Liver (tissue), 9 donors: ENCODE measurements around the gene CALML6. TPM values are rescaled to one million over a fixed set of nuclear protein-coding genes. Genes with fewer than 3 reads are reported as not detected.

Experiments used
- DNase-seq: peaks from one replicate; pipeline ENCODE4 v3.0.0-alpha.2; 2017; ENCODE audit warnings: low spot score
- H3K27ac ChIP-seq, 2 donors: one replicate each; pipeline ENCODE4 v1.7.0; 2013; ENCODE audit warnings: inconsistent platforms in 2 of 2, low read length in 2 of 2, control low read depth in 1 of 2, low read depth in 1 of 2, mild to moderate bottlenecking in 1 of 2
- H3K27me3 ChIP-seq, 4 donors: one replicate each; pipeline versions ENCODE4 v1.6.1 to v1.7.0; 2013; ENCODE audit warnings: low read length in 3 of 4, inconsistent platforms in 1 of 4, mild to moderate bottlenecking in 1 of 4, moderate library complexity in 1 of 4; ENCODE audit not compliant: control insufficient read depth in 4 of 4, insufficient read depth in 4 of 4
- H3K36me3 ChIP-seq, 4 donors: one replicate each; pipeline versions ENCODE4 v1.6.1 to v1.7.0; 2013; ENCODE audit warnings: low read length in 3 of 4, mild to moderate bottlenecking in 3 of 4, low read depth in 1 of 4, moderate library complexity in 1 of 4; ENCODE audit not compliant: control insufficient read depth in 4 of 4, insufficient read depth in 3 of 4
- H3K4me1 ChIP-seq, 4 donors: one replicate each; pipeline versions ENCODE4 v1.6.1 to v1.7.0; 2013; ENCODE audit warnings: low read length in 3 of 4, mild to moderate bottlenecking in 3 of 4, moderate library complexity in 1 of 4; ENCODE audit not compliant: control insufficient read depth in 4 of 4, insufficient read depth in 4 of 4
- H3K4me3 ChIP-seq, 3 donors: one replicate each; pipeline versions ENCODE4 v1.6.1 to v1.7.0; 2013; ENCODE audit warnings: low read length in 3 of 3, control low read depth in 1 of 3, low read depth in 1 of 3, mild to moderate bottlenecking in 1 of 3
- H3K9ac ChIP-seq, 2 donors: one replicate each; pipeline ENCODE4 v1.7.0; 2013; ENCODE audit warnings: low read length in 2 of 2, mild to moderate bottlenecking in 2 of 2, moderate library complexity in 2 of 2, control low read depth in 1 of 2, low read depth in 1 of 2
- H3K9me3 ChIP-seq, 4 donors: one replicate each; pipeline versions ENCODE4 v1.6.1 to v1.7.0; 2013; ENCODE audit warnings: low read length in 3 of 4; ENCODE audit not compliant: control insufficient read depth in 4 of 4
- ATF3 ChIP-seq: IDR thresholded peaks from 2 replicates; pipeline ENCODE4 v1.6.1; 2016; ENCODE audit warnings: antibody characterized with exemption
- CTCF ChIP-seq: fragments of 150-350 bp; IDR thresholded peaks from 2 replicates; pipeline ENCODE4 v1.5.1; 2017; ENCODE audit warnings: improper control_type of control experiment, low read depth, low read length; ENCODE audit not compliant: missing input control
- EGR1 ChIP-seq, 2 donors: IDR thresholded peaks; 2 replicates each; pipeline ENCODE4 v1.6.1; 2016 to 2018; ENCODE audit warnings: antibody characterized with exemption in 2 of 2, low read depth in 2 of 2
- FOXA2 ChIP-seq: IDR thresholded peaks from 2 replicates; pipeline ENCODE4 v1.6.1; 2016; ENCODE audit warnings: antibody characterized with exemption
- HNF4A ChIP-seq, 2 donors: conservative IDR thresholded peaks; 2 replicates each; pipeline ENCODE4 v1.6.1; 2016; ENCODE audit warnings: antibody characterized with exemption in 2 of 2, mild to moderate bottlenecking in 2 of 2
- HNF4G ChIP-seq: IDR thresholded peaks from 2 replicates; pipeline ENCODE4 v1.6.1; 2016; ENCODE audit warnings: antibody characterized with exemption
- JUND ChIP-seq, 2 donors: IDR thresholded peaks; 2 replicates each; pipeline ENCODE4 v1.6.1; 2016; ENCODE audit warnings: antibody characterized with exemption in 2 of 2
- NR2F2 ChIP-seq: IDR thresholded peaks from 2 replicates; pipeline ENCODE4 v1.6.1; 2016; ENCODE audit warnings: antibody characterized with exemption
- RXRA ChIP-seq, 2 donors: IDR thresholded peaks; 2 replicates each; pipeline ENCODE4 v1.6.1; 2017 to 2018; ENCODE audit warnings: antibody characterized with exemption in 2 of 2, mild to moderate bottlenecking in 1 of 2
- SP1 ChIP-seq: IDR thresholded peaks from 2 replicates; pipeline ENCODE4 v1.6.1; 2018; ENCODE audit warnings: antibody characterized with exemption, mild to moderate bottlenecking
- TAF1 ChIP-seq: conservative IDR thresholded peaks from 2 replicates; pipeline ENCODE4 v1.6.1; 2016; ENCODE audit warnings: antibody characterized with exemption, mild to moderate bottlenecking
- YY1 ChIP-seq: IDR thresholded peaks from 2 replicates; pipeline ENCODE4 v1.6.1; 2016; ENCODE audit warnings: antibody characterized with exemption, mild to moderate bottlenecking
- ZBTB33 ChIP-seq: IDR thresholded peaks from 2 replicates; pipeline ENCODE4 v1.6.1; 2016; ENCODE audit warnings: antibody characterized with exemption
- WGBS: extraction: QIAGEN DNeasy Blood & Tissue Kit; methylation state at CpG from one replicate; pipeline ENCODE4 v1.1.7; 2013; 5-methylcytosine and 5-hydroxymethylcytosine counted together
- polyA plus RNA-seq, 2 donors: library from polyadenylated mRNA; stranded (reverse) in 1 of 2; unstranded in 1 of 2; fragments of 200-250 nt in 1 of 2; fragments of >200 nt in 1 of 2; fragmentation: Nextera tagmentation in 1 of 2; extraction: Ambion mirVana in 1 of 2; gene quantifications; one replicate each; pipeline versions ENCODE4 v1.2.1 to v1.2.3, GENCODE V29; 2013 to 2015
- total RNA-seq, 2 donors: library from RNA; depleted of rRNA; stranded (reverse); fragments of >200 nt; gene quantifications; one replicate each; pipeline ENCODE4 v1.2.3, GENCODE V29; 2014
- TF ChIP-seq, protein P1 (sequence below): IDR thresholded peaks from 2 replicates; pipeline ENCODE4 v1.6.1; 2016; ENCODE audit warnings: antibody characterized with exemption
- TF ChIP-seq, protein P2 (sequence below): IDR thresholded peaks from 2 replicates; pipeline ENCODE4 v1.6.1; 2016; ENCODE audit warnings: antibody characterized with exemption, mild to moderate bottlenecking
- donor health status: healthy.
- donor health status: healthy.
- donor health status: healthy.
- donor health status: healthy.
- donor health status: healthy.

The CALML6 gene
- total and polyA plus RNA-seq, 4 donors: 0.15 to 0.67 (median 0.47) TPM; not detected in 1

- Histone ChIP-seq H3K4me3 (no peak overlapping the region), H3K4me1 (no peaks in the 10 kb centered on the region), H3K36me3 (no peaks in the 10 kb centered on the region), H3K9me3 (no peaks in the 10 kb centered on the region), H3K9ac (no peak overlapping the region), H3K27ac (no peak overlapping the region), H3K27me3 (peaks cover 0 to 2% (median 0%) of the 10 kb centered on the region in 4 donors)
- WGBS: 88% methylated on average over 25 of the region's 25 CpGs
- DNase-seq: no peak
- no peak for TF ChIP-seq HNF4A (conservative IDR thresholded peaks at IDR 0.05)
- TF ChIP-seq TAF1: no peak
- TF ChIP-seq JUND (IDR thresholded peaks at IDR 0.05): no peak
- no peak for TF ChIP-seq CTCF
- TF ChIP-seq ATF3: no peak
- no peak for TF ChIP-seq ZBTB33
- TF ChIP-seq, protein P1, sequence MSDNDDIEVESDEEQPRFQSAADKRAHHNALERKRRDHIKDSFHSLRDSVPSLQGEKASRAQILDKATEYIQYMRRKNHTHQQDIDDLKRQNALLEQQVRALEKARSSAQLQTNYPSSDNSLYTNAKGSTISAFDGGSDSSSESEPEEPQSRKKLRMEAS: no peak
- no peak for TF ChIP-seq HNF4G
- no peak for TF ChIP-seq SP1
Observed at GRCh38 chr1:1964811-1965210, 49.8 kb downstream of the CALML6 start.

- Histone ChIP-seq H3K27me3 (peaks cover 0 to 2% (median 0%) of the 10 kb centered on the region in 4 donors), H3K27ac (no peak overlapping the region), H3K36me3 (no peaks in the 10 kb centered on the region), H3K9me3 (no peaks in the 10 kb centered on the region), H3K9ac (no peak overlapping the region), H3K4me3 (no peak overlapping the region), H3K4me1 (no peaks in the 10 kb centered on the region)
- no peak for DNase-seq
- TF ChIP-seq RXRA (IDR thresholded peaks at IDR 0.05) (no peak), NR2F2 (no peak), HNF4G (no peak), HNF4A (conservative IDR thresholded peaks at IDR 0.05) (no peak), SP1 (no peak)
- TF ChIP-seq, protein P1: no peak
- WGBS: 75% methylated on average over 10 of the region's 10 CpGs
Observed at GRCh38 chr1:1965546-1965945, 50.5 kb downstream of the CALML6 start.

GRCh38 chr1:1966071-1966740 lies 51.1 kb downstream of the CALML6 start:
- TF ChIP-seq HNF4A (conservative IDR thresholded peaks at IDR 0.05): no peak
- TF ChIP-seq SP1: no peak
- TF ChIP-seq EGR1 (IDR thresholded peaks at IDR 0.05; ENCODE audit: low read depth in 2 of 2): no peak
- no peak for TF ChIP-seq YY1
- TF ChIP-seq JUND (IDR thresholded peaks at IDR 0.05): no peak
- no peak for TF ChIP-seq ZBTB33
- TF ChIP-seq FOXA2: no peak
- TF ChIP-seq, protein P2, sequence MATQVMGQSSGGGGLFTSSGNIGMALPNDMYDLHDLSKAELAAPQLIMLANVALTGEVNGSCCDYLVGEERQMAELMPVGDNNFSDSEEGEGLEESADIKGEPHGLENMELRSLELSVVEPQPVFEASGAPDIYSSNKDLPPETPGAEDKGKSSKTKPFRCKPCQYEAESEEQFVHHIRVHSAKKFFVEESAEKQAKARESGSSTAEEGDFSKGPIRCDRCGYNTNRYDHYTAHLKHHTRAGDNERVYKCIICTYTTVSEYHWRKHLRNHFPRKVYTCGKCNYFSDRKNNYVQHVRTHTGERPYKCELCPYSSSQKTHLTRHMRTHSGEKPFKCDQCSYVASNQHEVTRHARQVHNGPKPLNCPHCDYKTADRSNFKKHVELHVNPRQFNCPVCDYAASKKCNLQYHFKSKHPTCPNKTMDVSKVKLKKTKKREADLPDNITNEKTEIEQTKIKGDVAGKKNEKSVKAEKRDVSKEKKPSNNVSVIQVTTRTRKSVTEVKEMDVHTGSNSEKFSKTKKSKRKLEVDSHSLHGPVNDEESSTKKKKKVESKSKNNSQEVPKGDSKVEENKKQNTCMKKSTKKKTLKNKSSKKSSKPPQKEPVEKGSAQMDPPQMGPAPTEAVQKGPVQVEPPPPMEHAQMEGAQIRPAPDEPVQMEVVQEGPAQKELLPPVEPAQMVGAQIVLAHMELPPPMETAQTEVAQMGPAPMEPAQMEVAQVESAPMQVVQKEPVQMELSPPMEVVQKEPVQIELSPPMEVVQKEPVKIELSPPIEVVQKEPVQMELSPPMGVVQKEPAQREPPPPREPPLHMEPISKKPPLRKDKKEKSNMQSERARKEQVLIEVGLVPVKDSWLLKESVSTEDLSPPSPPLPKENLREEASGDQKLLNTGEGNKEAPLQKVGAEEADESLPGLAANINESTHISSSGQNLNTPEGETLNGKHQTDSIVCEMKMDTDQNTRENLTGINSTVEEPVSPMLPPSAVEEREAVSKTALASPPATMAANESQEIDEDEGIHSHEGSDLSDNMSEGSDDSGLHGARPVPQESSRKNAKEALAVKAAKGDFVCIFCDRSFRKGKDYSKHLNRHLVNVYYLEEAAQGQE: no peak
- no peak for TF ChIP-seq ATF3
- no peak for TF ChIP-seq TAF1
- no peak overlapping the region for H3K9ac ChIP-seq
- H3K4me1 ChIP-seq: no peaks in the 10 kb centered on the region
- H3K9me3 ChIP-seq: no peaks in the 10 kb centered on the region
- DNase-seq: no peak
- WGBS: 68% methylated on average over 38 of the region's 38 CpGs
- H3K27me3 ChIP-seq: peaks cover 0 to 2% (median 0%) of the 10 kb centered on the region in 4 donors
- no peaks in the 10 kb centered on the region for H3K36me3 ChIP-seq
- H3K27ac ChIP-seq: no peak overlapping the region
- no peak overlapping the region for H3K4me3 ChIP-seq
